Measurements from ENCODE around the gene HEATR5A. TPM values are rescaled to one million over a fixed set of nuclear protein-coding genes. Genes with fewer than 3 reads are reported as not detected.
A peak's percentile ranks its signal among the peaks of the same experiment; 100 is the strongest.
"Not testable (repeated sequence)": the region's sequence is repeated elsewhere in the genome, so short reads cannot be mapped to it uniquely, and the experiment has no call there.

The HEATR5A gene
- total RNA-seq, 4 donors from 2014 or later: 15.3 to 58.4 (median 38.5) TPM

GRCh38 chr14:31440280-31440679 is 19.9 kb upstream of the HEATR5A start:
- Histone ChIP-seq H3K36me3 (no peaks in the 10 kb centered on the region), H3K27ac (no peak overlapping the region), H3K4me3 (no peak overlapping the region), H3K27me3 (no peaks in the 10 kb centered on the region), H3K9me3 (no peaks in the 10 kb centered on the region), H3K4me1 (peaks cover 0 to 2% (median 0%) of the 10 kb centered on the region in 4 donors)
- DNase-seq: no peak
- intact Hi-C loops (cut with DNase I; ENCODE audit: low total_unique reads) (no loop called here), in situ Hi-C loops (cut with MboI; ENCODE audit: low pct_ligation_motif_present in 1 of 4, low pct_unique_long_range_greater_than_20kb in 1 of 4, low sequenced_read_pairs in 3 of 4) (no loop called here)
- no peak for TF ChIP-seq EP300 (IDR thresholded peaks at IDR 0.05; ENCODE audit: low read depth)
- TF ChIP-seq POLR2AphosphoS5 (IDR thresholded peaks at IDR 0.05): no peak
- no peak for TF ChIP-seq CTCF (IDR thresholded peaks at IDR 0.05)
- no peak for TF ChIP-seq POLR2A (IDR thresholded peaks at IDR 0.05)

GRCh38 chr14:31439561-31439960 is 19.2 kb upstream of the HEATR5A start:
- peaks cover 0 to 4% (median 2%) of the 10 kb centered on the region in 4 donors for H3K4me1 ChIP-seq
- no peak overlapping the region for H3K4me3 ChIP-seq
- no peak for DNase-seq
- TF ChIP-seq EP300 (IDR thresholded peaks at IDR 0.05; ENCODE audit: low read depth) (no peak), POLR2AphosphoS5 (IDR thresholded peaks at IDR 0.05) (no peak), CTCF (IDR thresholded peaks at IDR 0.05) (no peak), POLR2A (IDR thresholded peaks at IDR 0.05) (no peak)
- no peaks in the 10 kb centered on the region for H3K36me3 ChIP-seq
- intact Hi-C loops (cut with DNase I; ENCODE audit: low total_unique reads) (no loop called here), in situ Hi-C loops (cut with MboI; ENCODE audit: low pct_ligation_motif_present in 1 of 4, low pct_unique_long_range_greater_than_20kb in 1 of 4, low sequenced_read_pairs in 3 of 4) (no loop called here)
- H3K27me3 ChIP-seq: no peaks in the 10 kb centered on the region
- H3K9me3 ChIP-seq: no peaks in the 10 kb centered on the region
- H3K27ac ChIP-seq: no peak overlapping the region
- 83 to 100% methylated on average over 1 to 2 of the region's 2 CpGs for WGBS, 2 donors (ENCODE audit: low coverage in 1 of 2)

- in situ Hi-C loops (cut with MboI; ENCODE audit: low pct_ligation_motif_present in 1 of 4, low pct_unique_long_range_greater_than_20kb in 1 of 4, low sequenced_read_pairs in 3 of 4): not testable (repeated sequence)
These were observed 16.8 kb upstream of the HEATR5A start for GRCh38 chr14:31437045-31437691.

GRCh38 chr14:31435276-31435675 is 14.9 kb upstream of the HEATR5A start:
- no peaks in the 10 kb centered on the region for H3K36me3 ChIP-seq
- intact Hi-C loops (cut with DNase I; ENCODE audit: low total_unique reads) (no loop called here), in situ Hi-C loops (cut with MboI; ENCODE audit: low pct_ligation_motif_present in 1 of 4, low pct_unique_long_range_greater_than_20kb in 1 of 4, low sequenced_read_pairs in 3 of 4) (no loop called here)
- TF ChIP-seq POLR2AphosphoS5 (IDR thresholded peaks at IDR 0.05) (peak in 2 of 3 donors; percentile 11 to 30), POLR2A (IDR thresholded peaks at IDR 0.05) (no peak)
- H3K9me3 ChIP-seq: no peaks in the 10 kb centered on the region
- H3K4me3 ChIP-seq: no peak overlapping the region
- no peak for DNase-seq
- no peaks in the 10 kb centered on the region for H3K27me3 ChIP-seq
- H3K4me1 ChIP-seq: peaks cover 0 to 4% (median 2%) of the 10 kb centered on the region in 4 donors
- H3K27ac ChIP-seq: no peak overlapping the region

More at GRCh38 chr14:31437045-31437691, 16.8 kb upstream of the HEATR5A start:
- H3K36me3 ChIP-seq; H3K27ac ChIP-seq; intact Hi-C loops (cut with DNase I; ENCODE audit: low total_unique reads); H3K4me3 ChIP-seq; H3K4me1 ChIP-seq; H3K27me3 ChIP-seq; DNase-seq; H3K9me3 ChIP-seq: not testable (repeated sequence)
- 97% methylated on average over 9 of the region's 45 CpGs; no CpG with 5 or more reads in 1 of the 2 donors for WGBS, 2 donors (ENCODE audit: low coverage in 1 of 2)

- TF ChIP-seq CTCF (IDR thresholded peaks at IDR 0.05) (no peak), POLR2AphosphoS5 (IDR thresholded peaks at IDR 0.05) (no peak), POLR2A (IDR thresholded peaks at IDR 0.05) (no peak), EP300 (IDR thresholded peaks at IDR 0.05; ENCODE audit: low read depth) (no peak)
- intact Hi-C loops (cut with DNase I; ENCODE audit: low total_unique reads): no loop called here
- Histone ChIP-seq H3K4me1 (peaks cover 0 to 4% (median 2%) of the 10 kb centered on the region in 4 donors), H3K27me3 (no peaks in the 10 kb centered on the region), H3K27ac (no peak overlapping the region), H3K36me3 (no peaks in the 10 kb centered on the region), H3K9me3 (no peaks in the 10 kb centered on the region), H3K4me3 (no peak overlapping the region)
- in situ Hi-C loops (cut with MboI; ENCODE audit: low pct_ligation_motif_present in 1 of 4, low pct_unique_long_range_greater_than_20kb in 1 of 4, low sequenced_read_pairs in 3 of 4): no loop called here
- no peak for DNase-seq
- 83 to 91% methylated on average over 7 to 11 of the region's 11 CpGs for WGBS, 2 donors (ENCODE audit: low coverage in 1 of 2)
These were observed 10.4 kb upstream of the HEATR5A start for GRCh38 chr14:31430634-31431264.

All from transverse colon (tissue), 4 donors.